OCI-M2 (cell line): ENCODE data around the gene RNASEH2B.

ENCODE experiments used
- DNase-seq: peaks from one replicate; lab custom pipeline; 2025; ENCODE audit not compliant: unreplicated experiment; lab: John Stamatoyannopoulos, UW

RNASEH2B gene

GRCh38 chr13:50936679-50937078 is 27.1 kb downstream of the RNASEH2B start:
- DNase-seq = no peak

DNA sequence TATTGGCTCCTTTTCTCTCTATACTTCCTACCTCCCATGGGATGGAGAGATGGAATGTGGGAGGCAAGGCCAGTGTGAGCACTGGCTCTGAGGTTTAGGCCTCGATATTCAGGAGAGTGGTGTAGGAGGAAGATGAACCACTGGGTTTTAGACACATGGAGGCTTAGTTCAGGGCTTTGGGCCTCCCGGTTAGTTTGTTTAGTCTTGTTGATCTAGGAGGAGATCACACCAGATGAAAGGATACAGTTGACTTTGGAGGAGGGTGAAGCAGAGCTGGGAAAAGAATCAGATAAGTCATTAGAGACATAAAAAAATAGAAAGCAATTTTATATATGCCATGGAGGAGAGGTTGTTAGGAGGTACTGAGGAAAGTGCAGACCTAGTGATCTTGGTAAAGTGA is 30.9 kb downstream of the RNASEH2B start:
- DNase-seq = no peak

DNA sequence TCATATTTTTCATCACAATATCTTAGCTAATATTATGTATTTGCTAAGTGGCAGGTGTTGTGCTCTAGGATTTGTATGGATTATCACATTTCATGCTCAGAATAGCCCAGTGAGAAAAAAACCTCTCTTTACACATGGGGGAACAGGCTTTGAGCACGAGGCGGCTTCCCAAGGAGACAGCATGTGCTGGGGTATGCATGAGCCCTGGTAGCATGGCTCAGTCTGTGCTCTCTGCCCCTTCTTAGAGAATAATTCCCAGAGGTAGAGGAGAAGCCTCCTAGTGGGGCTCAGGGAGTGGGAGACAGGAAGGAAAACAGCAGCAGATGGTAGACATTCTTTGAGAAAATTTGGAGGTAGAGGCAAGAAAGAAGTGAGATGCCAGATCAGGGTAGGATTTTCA is 31.6 kb downstream of the RNASEH2B start:
- DNase-seq = no peak

GRCh38 chr13:50942630-50943311 is 33.2 kb downstream of the RNASEH2B start:
- no peak for DNase-seq

- DNase-seq = no peak
Observed at GRCh38 chr13:50945669-50946068, 36.1 kb downstream of the RNASEH2B start.

GRCh38 chr13:50948601-50949000 is 39.0 kb downstream of the RNASEH2B start:
- no peak for DNase-seq

DNA sequence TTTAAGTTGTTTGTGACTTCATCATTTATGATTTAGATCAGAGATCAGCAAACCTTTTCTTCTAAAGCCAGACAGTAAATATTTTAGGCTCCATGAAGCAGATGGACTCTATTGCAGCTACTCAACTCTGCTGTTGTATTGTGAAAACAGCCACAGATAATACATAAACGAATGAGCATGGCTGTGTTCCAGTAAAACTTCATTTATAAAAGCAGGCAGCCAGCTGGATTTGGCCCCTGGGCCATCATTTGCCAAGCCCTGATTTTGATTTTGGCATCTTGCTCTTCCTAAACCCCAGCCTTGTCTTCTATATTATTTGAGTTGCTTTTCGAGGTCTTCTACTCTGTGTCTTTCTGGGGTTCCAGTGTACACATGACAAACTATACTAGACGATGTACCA is 41.3 kb downstream of the RNASEH2B start:
- DNase-seq = no peak

DNA sequence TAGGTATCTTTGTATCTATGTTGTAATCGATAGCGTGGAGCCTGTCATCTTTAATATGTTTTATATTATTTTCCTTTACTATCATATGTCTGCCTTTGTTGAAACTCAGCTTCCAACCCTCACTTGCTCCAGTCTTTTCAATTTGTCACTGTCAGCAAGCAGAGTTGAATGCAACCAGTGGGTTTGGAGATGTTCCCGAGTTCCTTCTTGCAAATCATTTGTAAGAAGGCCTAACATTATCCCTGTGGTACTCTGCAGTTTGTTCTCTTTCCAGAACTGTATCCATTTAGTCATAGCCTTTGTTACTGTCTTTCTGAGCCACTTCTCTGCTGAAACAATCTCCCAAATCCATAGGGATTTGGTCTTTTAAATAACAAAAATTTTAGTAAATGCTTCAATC is 41.8 kb downstream of the RNASEH2B start:
- DNase-seq = no peak

DNA sequence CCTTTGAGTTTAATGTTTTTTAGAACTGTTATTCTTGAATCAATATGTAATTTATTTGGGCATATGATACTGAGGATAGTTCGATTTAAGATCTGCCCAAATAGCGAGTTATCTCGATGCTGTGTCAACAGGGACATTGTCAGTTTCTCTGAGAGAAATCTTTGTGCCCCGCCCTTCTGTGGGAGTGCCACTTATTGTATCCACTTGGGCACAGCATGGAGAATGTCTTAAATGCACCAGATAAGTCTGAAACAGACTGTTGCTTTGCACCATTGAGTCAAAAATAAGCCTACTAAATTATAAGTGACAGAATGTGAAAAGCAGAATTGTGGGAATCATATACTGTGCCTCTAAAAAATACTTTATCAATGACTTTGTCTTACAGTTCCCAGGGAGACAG is 45.6 kb downstream of the RNASEH2B start:
- no peak for DNase-seq

GRCh38 chr13:50955798-50956197 is 46.2 kb downstream of the RNASEH2B start:
- DNase-seq = no peak

DNA sequence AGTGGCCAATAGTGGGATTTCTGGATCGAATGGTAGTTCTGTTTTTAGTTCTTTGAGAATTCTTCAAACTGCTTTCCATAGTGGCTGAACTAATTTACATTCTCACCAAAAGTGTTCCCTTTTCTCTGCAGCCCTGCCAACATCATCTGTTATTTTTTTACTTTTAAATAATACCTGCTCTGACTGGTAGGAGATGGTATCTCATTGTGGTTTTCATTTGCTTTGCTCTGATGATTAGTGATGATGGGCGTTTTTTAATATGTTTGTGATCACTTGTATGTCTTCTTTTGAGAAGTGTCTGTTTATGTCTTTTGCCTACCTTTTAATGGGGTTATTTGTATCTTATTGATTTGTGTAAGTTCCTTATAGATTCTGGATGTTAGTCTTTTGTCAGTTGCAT is 48.0 kb downstream of the RNASEH2B start:
- DNase-seq = no peak

DNA sequence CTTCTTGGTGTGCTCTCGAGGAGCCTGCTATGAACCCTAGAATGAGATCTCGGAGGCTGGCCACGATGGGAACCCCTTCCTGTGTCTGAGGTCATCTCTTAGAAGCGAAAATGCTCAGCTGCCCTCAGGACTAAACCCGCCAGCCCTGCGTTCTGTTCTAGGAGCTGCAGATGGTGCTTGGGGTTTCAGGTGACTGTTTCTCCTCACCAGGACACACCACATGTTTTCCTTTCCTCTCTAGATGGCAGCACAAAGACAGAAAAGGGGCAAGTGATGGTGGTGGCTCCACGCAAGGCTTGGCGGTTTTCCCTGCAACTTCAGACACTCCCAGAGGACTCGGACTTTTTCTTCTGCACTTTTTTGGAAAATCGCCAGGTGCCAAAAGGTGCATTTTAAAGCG is 60.1 kb downstream of the RNASEH2B start:
- no peak for DNase-seq

DNA sequence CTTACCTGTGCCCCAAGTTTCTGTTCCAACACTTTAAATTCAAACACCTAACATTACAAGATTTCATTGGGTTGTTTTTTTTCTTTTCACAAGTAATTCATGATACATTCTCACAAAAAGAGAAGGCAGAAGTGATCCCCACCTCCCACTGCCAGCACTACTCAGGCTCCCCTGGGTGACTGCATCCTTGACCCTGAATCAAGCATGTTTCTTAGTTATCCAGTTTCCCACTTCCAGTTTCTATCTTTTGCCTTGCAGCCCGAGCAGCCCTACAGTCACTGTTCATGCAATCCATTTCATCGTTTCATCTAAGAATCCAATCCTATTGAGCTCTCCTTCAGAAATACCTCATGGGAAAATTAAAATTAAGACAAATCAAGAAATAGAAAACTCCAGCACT is 61.4 kb downstream of the RNASEH2B start:
- no peak for DNase-seq

DNA sequence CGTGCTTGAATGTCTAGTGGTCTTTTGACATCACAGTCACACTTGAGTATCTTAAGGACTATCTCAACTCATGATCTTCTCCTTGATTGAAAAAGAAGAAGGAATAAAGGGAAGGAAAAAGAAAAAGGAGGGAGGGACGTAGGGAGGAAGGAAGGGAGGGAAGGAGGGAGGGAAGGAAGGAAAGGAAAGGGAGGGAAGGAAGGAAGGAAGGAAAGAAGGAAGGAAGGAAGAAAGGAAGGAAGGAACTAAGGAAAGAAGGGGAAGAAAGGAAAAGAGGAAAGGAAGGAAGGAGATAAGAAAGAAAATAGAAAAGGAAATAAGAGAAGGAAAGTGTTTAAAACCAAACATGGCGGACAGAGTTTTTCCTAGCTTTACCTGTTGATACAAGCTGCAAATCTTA is 64.7 kb downstream of the RNASEH2B start:
- no peak for DNase-seq

GRCh38 chr13:50979187-50979586 is 69.6 kb downstream of the RNASEH2B start:
- no peak for DNase-seq

DNA sequence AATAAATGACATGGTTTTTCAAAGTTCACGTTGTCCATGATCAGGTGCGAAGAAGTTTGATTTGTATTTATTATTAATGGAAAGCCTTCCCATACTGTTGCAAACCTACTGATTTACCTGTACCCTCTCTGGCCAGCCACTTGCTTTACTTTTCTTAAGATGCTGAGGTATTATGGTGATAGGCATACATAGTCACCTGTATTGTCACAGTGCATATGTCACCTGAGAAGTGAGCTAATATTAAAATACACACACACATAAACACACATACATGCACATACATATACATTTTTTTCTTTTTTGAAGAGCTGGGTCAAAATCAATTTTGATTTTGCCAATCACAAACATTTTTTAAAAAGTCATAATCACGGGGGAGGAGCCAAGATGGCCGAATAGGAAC is 72.1 kb downstream of the RNASEH2B start:
- DNase-seq = no peak

- no peak for DNase-seq
Observed at GRCh38 chr13:50989476-50989875, 79.9 kb downstream of the RNASEH2B start.

- DNase-seq = no peak
Observed at GRCh38 chr13:50990065-50990817, 80.7 kb downstream of the RNASEH2B start.

DNA sequence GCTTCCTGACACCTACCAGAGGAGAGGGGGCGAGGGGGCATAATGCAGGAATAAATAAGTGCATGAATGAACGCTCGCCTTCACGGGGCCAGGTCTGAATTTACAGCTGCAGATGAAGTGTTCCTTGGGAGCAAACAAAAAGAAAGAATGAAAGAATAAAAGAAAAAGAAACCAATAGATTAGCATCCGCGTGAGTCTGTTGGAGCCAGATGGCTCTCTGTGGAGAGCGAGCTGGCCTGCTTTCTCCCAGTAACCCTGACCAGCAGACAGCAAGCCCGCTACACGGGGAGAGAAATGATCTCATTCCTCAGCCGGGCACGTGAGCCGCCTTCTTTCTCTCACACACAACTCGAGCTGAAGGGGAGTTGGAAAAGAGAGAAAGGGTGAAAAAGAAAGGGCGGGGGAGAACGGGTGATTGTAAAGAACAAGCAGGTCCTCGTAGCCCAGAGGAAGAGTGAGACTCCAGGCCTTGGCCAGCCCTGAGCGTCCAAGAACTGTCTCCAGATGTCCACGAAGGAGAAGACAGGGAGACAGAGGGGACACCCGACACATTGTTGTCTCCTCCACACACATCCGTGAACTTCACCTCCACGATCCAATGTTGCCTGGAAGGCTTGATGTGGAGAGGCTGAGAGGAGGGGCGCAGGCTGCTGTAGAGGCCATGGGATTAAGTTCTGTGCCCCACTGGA is 81.4 kb downstream of the RNASEH2B start:
- no peak for DNase-seq

DNA sequence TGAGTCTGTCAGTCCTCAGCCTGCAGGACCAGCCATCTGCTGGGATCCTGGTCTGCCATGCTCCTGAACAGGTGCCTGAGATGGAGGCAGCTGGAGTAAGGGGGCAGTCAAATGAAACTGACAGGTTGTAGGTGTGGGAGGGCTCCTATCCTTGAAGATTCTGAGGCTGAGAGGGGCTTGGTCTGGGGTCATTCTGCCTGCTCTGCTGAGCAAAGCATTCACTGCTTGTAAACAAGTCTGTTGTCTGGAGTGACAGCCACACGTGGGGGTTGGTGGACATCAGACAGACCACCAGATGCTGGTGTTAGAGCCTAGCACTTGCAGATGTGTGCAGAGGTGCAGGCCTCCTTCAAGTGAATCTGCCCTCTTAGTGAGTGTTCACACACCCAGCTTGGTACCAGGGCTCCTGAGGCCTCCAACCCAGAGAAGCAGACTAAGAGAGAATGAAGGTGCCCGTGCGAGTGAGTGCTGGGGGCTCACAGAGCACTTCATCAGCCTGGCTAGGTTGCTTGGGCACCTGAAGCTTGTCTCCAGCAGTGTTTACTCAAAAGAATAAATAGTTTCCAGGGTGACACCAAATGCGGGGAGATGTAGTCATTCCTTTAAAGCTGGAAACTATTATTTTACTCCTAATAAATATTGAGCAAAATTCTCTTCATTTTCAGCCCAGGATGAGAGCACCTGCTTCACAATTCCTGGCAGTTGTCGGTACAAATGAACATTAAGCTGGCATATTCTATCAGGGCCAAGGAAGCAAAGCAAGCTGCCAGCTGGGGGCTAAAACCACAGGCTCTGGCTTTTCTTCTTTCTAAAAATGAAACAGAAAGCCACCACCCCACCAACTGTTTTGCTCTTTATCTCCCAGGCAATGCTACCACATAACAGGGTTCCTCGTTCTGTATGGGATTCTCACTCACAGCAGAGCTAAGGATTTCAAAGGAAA is 82.3 kb downstream of the RNASEH2B start:
- DNase-seq = no peak

DNA sequence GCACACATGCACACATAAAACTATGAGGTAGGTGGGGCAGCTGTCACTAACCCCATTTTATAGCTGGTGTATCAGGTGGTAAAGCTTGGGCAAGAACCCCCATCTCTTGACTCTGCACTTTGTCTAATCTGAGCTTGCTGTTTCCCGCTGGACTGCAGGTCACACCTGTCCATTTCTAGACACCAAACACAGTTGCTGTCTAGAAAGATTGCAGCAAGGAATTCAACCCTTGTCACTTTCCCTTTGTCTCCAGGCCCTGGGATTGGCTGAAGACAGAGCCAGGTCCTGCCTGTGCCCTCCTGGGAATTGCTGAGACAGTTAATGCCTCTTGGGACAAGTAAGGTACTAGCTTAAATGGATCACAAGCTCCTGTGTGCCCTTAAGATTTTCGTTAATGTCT is 83.8 kb downstream of the RNASEH2B start:
- no peak for DNase-seq
